ENCODE measurements around the gene POLR2A.
"Not testable (repeated sequence)": the region's sequence is repeated elsewhere in the genome, so short reads cannot be mapped to it uniquely, and the experiment has no call there.

Gene POLR2A

GRCh38 chr17:7479213-7480088 is 4.7 kb upstream of the POLR2A start, which contains the start of gene ZBTB4:
Gene ZBTB4, minus strand, starts transcription at chr17:7479631. Its CDS starts 12,830 bp downstream, at chr17:7466801.
- no peak for DNase-seq (ENCODE audit: low spot score)

GRCh38 chr17:7480089-7480384 is 4.1 kb upstream of the POLR2A start:
- DNase-seq (ENCODE audit: low spot score) = no peak

- not testable (repeated sequence) for DNase-seq (ENCODE audit: low spot score)
Observed at GRCh38 chr17:7481275-7481674, 2.9 kb upstream of the POLR2A start, which contains the start of gene SLC35G6. Gene SLC35G6, plus strand, starts transcription at chr17:7481446. Its CDS starts 71 bp downstream, at chr17:7481517.

GRCh38 chr17:7481842-7482741 is 2.1 kb upstream of the POLR2A start:
- not testable (repeated sequence) for DNase-seq (ENCODE audit: low spot score)

GRCh38 chr17:7482742-7483088 is 1.5 kb upstream of the POLR2A start:
- not testable (repeated sequence) for DNase-seq (ENCODE audit: low spot score)

- DNase-seq (ENCODE audit: low spot score) = peak; percentile 96
Observed at GRCh38 chr17:7483255-7484066, 705 bp upstream of the POLR2A start.

GRCh38 chr17:7484919-7485377 is 782 bp downstream of the POLR2A start:
- no peak for DNase-seq (ENCODE audit: low spot score)

- no peak for DNase-seq (ENCODE audit: low spot score)
Observed at GRCh38 chr17:7486181-7486580, 2.0 kb downstream of the POLR2A start.

- no peak for DNase-seq (ENCODE audit: low spot score)
Observed at GRCh38 chr17:7490144-7490543, 6.0 kb downstream of the POLR2A start.

GRCh38 chr17:7491583-7491982 is 7.4 kb downstream of the POLR2A start:
- DNase-seq (ENCODE audit: low spot score) = no peak

- DNase-seq (ENCODE audit: low spot score) = no peak
Observed at GRCh38 chr17:7493941-7494340, 9.8 kb downstream of the POLR2A start.

GRCh38 chr17:7495906-7496434 is 11.8 kb downstream of the POLR2A start:
- DNase-seq (ENCODE audit: low spot score) = no peak

GRCh38 chr17:7496470-7497183 is 12.5 kb downstream of the POLR2A start:
- no peak for DNase-seq (ENCODE audit: low spot score)

GRCh38 chr17:7497228-7497627 is 13.1 kb downstream of the POLR2A start:
- no peak for DNase-seq (ENCODE audit: low spot score)

GRCh38 chr17:7497636-7498035 is 13.5 kb downstream of the POLR2A start:
- no peak for DNase-seq (ENCODE audit: low spot score)

- no peak for DNase-seq (ENCODE audit: low spot score)
Observed at GRCh38 chr17:7499161-7499560, 15.0 kb downstream of the POLR2A start.

- no peak for DNase-seq (ENCODE audit: low spot score)
Observed at GRCh38 chr17:7501729-7502128, 17.6 kb downstream of the POLR2A start.

- DNase-seq (ENCODE audit: low spot score) = no peak
Observed at GRCh38 chr17:7502171-7502847, 18.1 kb downstream of the POLR2A start.

GRCh38 chr17:7502987-7503386 is 18.8 kb downstream of the POLR2A start:
- DNase-seq (ENCODE audit: low spot score) = no peak

- no peak for DNase-seq (ENCODE audit: low spot score)
Observed at GRCh38 chr17:7503521-7503920, 19.4 kb downstream of the POLR2A start.

All from pons (tissue), 1 donor.